RPMI7951 (cell line): ENCODE results near the gene KLRF1. TPM values are rescaled to one million over a fixed set of nuclear protein-coding genes. Genes with fewer than 3 reads are reported as not detected.

ENCODE experiments used
- DNase-seq: peaks from one replicate; pipeline ENCODE4 v3.0.0-alpha.2; 2012; ENCODE audit warnings: low read depth
- total RNA-seq: library from RNA; depleted of rRNA; stranded (reverse); fragments of >200 nt; shearing (Covaris generic); gene quantifications from 2 replicates; pipeline ENCODE4 v1.2.3, GENCODE V29; 2014; rRNA removed

Gene KLRF1
- not detected in 2 replicates for total RNA-seq

GRCh38 chr12:9827209-9827888 is at the start of gene KLRF1:
Gene KLRF1, plus strand, starts transcription at chr12:9827481. Its CDS starts 64 bp downstream, at chr12:9827545.
- no peak for DNase-seq

- DNase-seq, result no peak
Observed at GRCh38 chr12:9779209-9779608, 48.1 kb upstream of the KLRF1 start.

GRCh38 chr12:9781360-9781759 is 45.9 kb upstream of the KLRF1 start:
- DNase-seq, result no peak

GRCh38 chr12:9782547-9783382 is 44.5 kb upstream of the KLRF1 start:
- DNase-seq, result no peak

GRCh38 chr12:9784326-9784725 is 43.0 kb upstream of the KLRF1 start:
- DNase-seq, result no peak

GRCh38 chr12:9784816-9785215 is 42.5 kb upstream of the KLRF1 start:
- DNase-seq, result no peak

- DNase-seq, result no peak
Observed at GRCh38 chr12:9786726-9787717, 40.3 kb upstream of the KLRF1 start.

GRCh38 chr12:9792185-9792900 is 34.9 kb upstream of the KLRF1 start:
- DNase-seq, result no peak

- DNase-seq, result no peak
Observed at GRCh38 chr12:9792961-9793617, 34.2 kb upstream of the KLRF1 start.

- DNase-seq, result no peak
Observed at GRCh38 chr12:9793779-9794395, 33.4 kb upstream of the KLRF1 start.

- DNase-seq, result no peak
Observed at GRCh38 chr12:9794484-9795093, 32.7 kb upstream of the KLRF1 start.

GRCh38 chr12:9795945-9796344 is 31.3 kb upstream of the KLRF1 start:
- no peak for DNase-seq

- DNase-seq, result no peak
Observed at GRCh38 chr12:9796346-9796745, 30.9 kb upstream of the KLRF1 start.

- DNase-seq, result no peak
Observed at GRCh38 chr12:9796971-9797370, 30.3 kb upstream of the KLRF1 start.

GRCh38 chr12:9797722-9798619 is 29.3 kb upstream of the KLRF1 start:
- peak; percentile 9 for DNase-seq

GRCh38 chr12:9799961-9800360 is 27.3 kb upstream of the KLRF1 start:
- DNase-seq, result no peak

- DNase-seq, result no peak
Observed at GRCh38 chr12:9805883-9806282, 21.4 kb upstream of the KLRF1 start.

GRCh38 chr12:9806714-9807113 is 20.6 kb upstream of the KLRF1 start:
- DNase-seq, result no peak

GRCh38 chr12:9808504-9808903 is 18.8 kb upstream of the KLRF1 start:
- DNase-seq, result no peak
